ENCODE data around the gene INPP5K.

INPP5K gene

DNA sequence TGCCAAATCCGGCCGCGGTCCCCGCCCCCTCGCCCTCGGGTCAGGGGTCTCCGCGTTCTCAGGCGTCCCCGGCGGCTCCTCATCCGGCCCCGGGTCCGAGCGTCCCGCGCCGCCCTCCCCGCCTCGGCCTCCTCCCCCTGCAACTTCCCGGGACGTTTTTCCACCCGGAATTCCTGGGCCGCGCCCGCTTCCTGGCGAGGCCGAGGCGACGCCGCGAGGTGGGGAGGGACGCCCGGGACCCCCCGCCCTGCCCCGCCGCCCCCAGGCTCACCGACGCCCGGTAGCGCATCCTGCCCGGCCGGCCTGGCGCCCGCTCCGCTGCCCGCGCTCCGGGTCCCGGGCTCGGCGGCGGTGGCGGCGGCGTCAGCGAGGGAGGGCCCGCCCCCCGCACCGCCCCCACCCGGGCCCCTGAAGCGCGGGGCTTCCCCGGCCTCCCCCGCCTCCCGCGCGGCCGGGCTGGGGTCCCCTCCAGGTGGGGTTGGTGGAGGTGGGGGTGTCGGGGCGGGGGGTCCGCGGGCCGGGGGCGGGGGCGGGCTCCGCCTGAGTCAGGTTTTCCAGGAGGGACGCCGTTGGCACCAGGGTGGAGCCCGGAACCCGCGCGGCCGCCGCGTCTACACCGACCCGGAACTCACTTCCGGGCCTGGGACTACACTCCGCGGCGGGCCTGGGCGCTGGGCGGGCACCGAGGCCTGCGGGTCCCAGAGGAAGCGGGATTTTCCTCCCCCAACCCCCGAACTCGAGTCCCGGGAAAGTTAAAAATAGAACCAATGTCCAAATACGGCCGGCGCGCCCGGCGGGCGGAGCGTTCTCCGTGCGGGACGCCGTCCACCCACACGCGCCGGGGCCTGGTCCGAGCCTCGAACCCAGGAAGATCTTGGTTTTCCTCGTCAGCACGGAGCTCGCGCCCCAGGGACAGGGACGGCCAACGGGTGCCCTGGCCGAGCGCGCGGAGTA, 30.7 kb downstream of the INPP5K start (continued):
- TF ChIP-seq ZNF707 (tag by site-specific recombination; IDR thresholded peaks at IDR 0.05) (no peak), ZNF146 (tag by site-specific recombination; IDR thresholded peaks at IDR 0.05) (no peak), ZNF10 (tag by site-specific recombination; IDR thresholded peaks at IDR 0.05) (no peak), ZNF426 (tag by site-specific recombination; IDR thresholded peaks at IDR 0.05) (no peak), ZBTB8A (tag by site-specific recombination; IDR thresholded peaks at IDR 0.05) (peak; percentile 59), SCRT2 (tag by site-specific recombination; IDR thresholded peaks at IDR 0.05) (no peak), REPIN1 (tag by site-specific recombination; IDR thresholded peaks at IDR 0.05; ENCODE audit: low read depth) (no peak), ZNF585B (tag by site-specific recombination; IDR thresholded peaks at IDR 0.05) (no peak), GLI2 (tag by site-specific recombination; IDR thresholded peaks at IDR 0.05; ENCODE audit: borderline replicate concordance, low read depth) (no peak), ZNF214 (tag by site-specific recombination; IDR thresholded peaks at IDR 0.05; ENCODE audit: borderline replicate concordance) (no peak), ZNF433 (tag by site-specific recombination; IDR thresholded peaks at IDR 0.05; ENCODE audit: low read depth) (no peak), ZNF623 (tag by site-specific recombination; IDR thresholded peaks at IDR 0.05) (no peak), ZNF560 (tag by site-specific recombination; IDR thresholded peaks at IDR 0.05; ENCODE audit: borderline replicate concordance) (no peak), SP2 (tag by site-specific recombination; IDR thresholded peaks at IDR 0.05) (peak; percentile 56), ZNF548 (tag by site-specific recombination; IDR thresholded peaks at IDR 0.05) (no peak), ZNF211 (tag by site-specific recombination; IDR thresholded peaks at IDR 0.05; ENCODE audit: low read depth) (no peak), ZNF169 (tag by site-specific recombination; IDR thresholded peaks at IDR 0.05) (no peak), KLF9 (tag by site-specific recombination; IDR thresholded peaks at IDR 0.05; ENCODE audit: low read depth) (peak; percentile 52), ZFP41 (tag by site-specific recombination; IDR thresholded peaks at IDR 0.05; ENCODE audit: borderline replicate concordance) (no peak), IKZF3 (tag by site-specific recombination; IDR thresholded peaks at IDR 0.05) (peak; percentile 73), ZNF473 (tag by site-specific recombination; IDR thresholded peaks at IDR 0.05) (no peak), ZNF555 (tag by site-specific recombination; conservative IDR thresholded peaks at IDR 0.05) (no peak), HOXD13 (CRISPR knock-in tag; IDR thresholded peaks at IDR 0.05; ENCODE audit: borderline replicate concordance) (no peak), ZNF658 (tag by site-specific recombination; IDR thresholded peaks at IDR 0.05) (no peak), KLF1 (tag by site-specific recombination; IDR thresholded peaks at IDR 0.05) (peak; percentile 30; the same call in 1 of the 2 replicates), ZNF24 (tag by site-specific recombination; IDR thresholded peaks at IDR 0.05) (no peak; the same call in 1 of the 2 replicates), ZNF2 (tag by site-specific recombination; IDR thresholded peaks at IDR 0.05) (no peak)
- TF ChIP-seq, protein P1, sequence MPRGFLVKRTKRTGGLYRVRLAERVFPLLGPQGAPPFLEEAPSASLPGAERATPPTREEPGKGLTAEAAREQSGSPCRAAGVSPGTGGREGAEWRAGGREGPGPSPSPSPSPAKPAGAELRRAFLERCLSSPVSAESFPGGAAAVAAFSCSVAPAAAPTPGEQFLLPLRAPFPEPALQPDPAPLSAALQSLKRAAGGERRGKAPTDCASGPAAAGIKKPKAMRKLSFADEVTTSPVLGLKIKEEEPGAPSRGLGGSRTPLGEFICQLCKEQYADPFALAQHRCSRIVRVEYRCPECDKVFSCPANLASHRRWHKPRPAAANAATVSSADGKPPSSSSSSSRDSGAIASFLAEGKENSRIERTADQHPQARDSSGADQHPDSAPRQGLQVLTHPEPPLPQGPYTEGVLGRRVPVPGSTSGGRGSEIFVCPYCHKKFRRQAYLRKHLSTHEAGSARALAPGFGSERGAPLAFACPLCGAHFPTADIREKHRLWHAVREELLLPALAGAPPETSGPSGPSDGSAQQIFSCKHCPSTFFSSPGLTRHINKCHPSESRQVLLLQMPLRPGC (tag by site-specific recombination; IDR thresholded peaks at IDR 0.05): no peak
- TF ChIP-seq, protein P2, sequence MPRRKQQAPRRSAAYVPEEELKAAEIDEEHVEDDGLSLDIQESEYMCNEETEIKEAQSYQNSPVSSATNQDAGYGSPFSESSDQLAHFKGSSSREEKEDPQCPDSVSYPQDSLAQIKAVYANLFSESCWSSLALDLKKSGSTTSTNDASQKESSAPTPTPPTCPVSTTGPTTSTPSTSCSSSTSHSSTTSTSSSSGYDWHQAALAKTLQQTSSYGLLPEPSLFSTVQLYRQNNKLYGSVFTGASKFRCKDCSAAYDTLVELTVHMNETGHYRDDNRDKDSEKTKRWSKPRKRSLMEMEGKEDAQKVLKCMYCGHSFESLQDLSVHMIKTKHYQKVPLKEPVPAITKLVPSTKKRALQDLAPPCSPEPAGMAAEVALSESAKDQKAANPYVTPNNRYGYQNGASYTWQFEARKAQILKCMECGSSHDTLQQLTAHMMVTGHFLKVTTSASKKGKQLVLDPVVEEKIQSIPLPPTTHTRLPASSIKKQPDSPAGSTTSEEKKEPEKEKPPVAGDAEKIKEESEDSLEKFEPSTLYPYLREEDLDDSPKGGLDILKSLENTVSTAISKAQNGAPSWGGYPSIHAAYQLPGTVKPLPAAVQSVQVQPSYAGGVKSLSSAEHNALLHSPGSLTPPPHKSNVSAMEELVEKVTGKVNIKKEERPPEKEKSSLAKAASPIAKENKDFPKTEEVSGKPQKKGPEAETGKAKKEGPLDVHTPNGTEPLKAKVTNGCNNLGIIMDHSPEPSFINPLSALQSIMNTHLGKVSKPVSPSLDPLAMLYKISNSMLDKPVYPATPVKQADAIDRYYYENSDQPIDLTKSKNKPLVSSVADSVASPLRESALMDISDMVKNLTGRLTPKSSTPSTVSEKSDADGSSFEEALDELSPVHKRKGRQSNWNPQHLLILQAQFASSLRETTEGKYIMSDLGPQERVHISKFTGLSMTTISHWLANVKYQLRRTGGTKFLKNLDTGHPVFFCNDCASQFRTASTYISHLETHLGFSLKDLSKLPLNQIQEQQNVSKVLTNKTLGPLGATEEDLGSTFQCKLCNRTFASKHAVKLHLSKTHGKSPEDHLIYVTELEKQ (tag by site-specific recombination; IDR thresholded peaks at IDR 0.05; ENCODE audit: borderline replicate concordance): no peak
- TF ChIP-seq, protein P3, sequence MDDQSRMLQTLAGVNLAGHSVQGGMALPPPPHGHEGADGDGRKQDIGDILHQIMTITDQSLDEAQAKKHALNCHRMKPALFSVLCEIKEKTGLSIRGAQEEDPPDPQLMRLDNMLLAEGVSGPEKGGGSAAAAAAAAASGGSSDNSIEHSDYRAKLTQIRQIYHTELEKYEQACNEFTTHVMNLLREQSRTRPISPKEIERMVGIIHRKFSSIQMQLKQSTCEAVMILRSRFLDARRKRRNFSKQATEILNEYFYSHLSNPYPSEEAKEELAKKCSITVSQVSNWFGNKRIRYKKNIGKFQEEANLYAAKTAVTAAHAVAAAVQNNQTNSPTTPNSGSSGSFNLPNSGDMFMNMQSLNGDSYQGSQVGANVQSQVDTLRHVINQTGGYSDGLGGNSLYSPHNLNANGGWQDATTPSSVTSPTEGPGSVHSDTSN (CRISPR knock-in tag; IDR thresholded peaks at IDR 0.05): no peak
- TF ChIP-seq, protein P4, sequence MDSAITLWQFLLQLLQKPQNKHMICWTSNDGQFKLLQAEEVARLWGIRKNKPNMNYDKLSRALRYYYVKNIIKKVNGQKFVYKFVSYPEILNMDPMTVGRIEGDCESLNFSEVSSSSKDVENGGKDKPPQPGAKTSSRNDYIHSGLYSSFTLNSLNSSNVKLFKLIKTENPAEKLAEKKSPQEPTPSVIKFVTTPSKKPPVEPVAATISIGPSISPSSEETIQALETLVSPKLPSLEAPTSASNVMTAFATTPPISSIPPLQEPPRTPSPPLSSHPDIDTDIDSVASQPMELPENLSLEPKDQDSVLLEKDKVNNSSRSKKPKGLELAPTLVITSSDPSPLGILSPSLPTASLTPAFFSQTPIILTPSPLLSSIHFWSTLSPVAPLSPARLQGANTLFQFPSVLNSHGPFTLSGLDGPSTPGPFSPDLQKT (IDR thresholded peaks at IDR 0.05; ENCODE audit: borderline replicate concordance, low read depth, low read length): no peak
- TF ChIP-seq, protein P5, sequence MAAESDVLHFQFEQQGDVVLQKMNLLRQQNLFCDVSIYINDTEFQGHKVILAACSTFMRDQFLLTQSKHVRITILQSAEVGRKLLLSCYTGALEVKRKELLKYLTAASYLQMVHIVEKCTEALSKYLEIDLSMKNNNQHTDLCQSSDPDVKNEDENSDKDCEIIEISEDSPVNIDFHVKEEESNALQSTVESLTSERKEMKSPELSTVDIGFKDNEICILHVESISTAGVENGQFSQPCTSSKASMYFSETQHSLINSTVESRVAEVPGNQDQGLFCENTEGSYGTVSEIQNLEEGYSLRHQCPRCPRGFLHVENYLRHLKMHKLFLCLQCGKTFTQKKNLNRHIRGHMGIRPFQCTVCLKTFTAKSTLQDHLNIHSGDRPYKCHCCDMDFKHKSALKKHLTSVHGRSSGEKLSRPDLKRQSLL (tag by site-specific recombination; IDR thresholded peaks at IDR 0.05): no peak

Data from HEK293 (cell line).